Activated T-helper 1 cell treated with anti-CD3 and anti-CD28 coated beads, Interleukin-12 subunit alpha, Interleukin-12 subunit beta, Interleukin-2, Interleukin-4 antibody, amounts not matched to agents 30 ng/mL and 10 ng/mL and 1 ng/mL, durations not matched to agents 14 hours and 24 hours and 36 hours (primary cell): ENCODE results near the gene WDFY3. TPM values are rescaled to one million over a fixed set of nuclear protein-coding genes. Genes with fewer than 3 reads are reported as not detected.

Source experiments
- DNase-seq: peaks from one replicate; pipeline ENCODE4 v3.0.0; 2021; ENCODE audit warnings: low spot score
- H3K27ac Mint-ChIP-seq: one replicate; pipeline ENCODE4 v1.8.0; 2021; ENCODE audit warnings: mild to moderate bottlenecking, mixed read lengths
- H3K27me3 Mint-ChIP-seq: one replicate; pipeline ENCODE4 v1.8.0; 2022; ENCODE audit warnings: mild to moderate bottlenecking, moderate library complexity, mixed read lengths; ENCODE audit not compliant: insufficient read depth
- H3K36me3 Mint-ChIP-seq: one replicate; pipeline ENCODE4 v1.8.0; 2021; ENCODE audit warnings: low read depth, mixed read lengths
- H3K4me1 Mint-ChIP-seq: one replicate; pipeline ENCODE4 v1.8.0; 2021; ENCODE audit warnings: low read depth, mixed read lengths
- H3K4me3 Mint-ChIP-seq: one replicate; pipeline ENCODE4 v1.8.0; 2021; ENCODE audit warnings: mild to moderate bottlenecking, moderate library complexity, mixed read lengths
- H3K9me3 Mint-ChIP-seq: one replicate; pipeline ENCODE4 v1.8.0; 2021; ENCODE audit warnings: mixed read lengths
- intact Hi-C: fragments of 100-400 bp; cut with micrococcal nuclease; formaldehyde crosslinking; loops from one replicate; pipeline ENCODE4 v1.15.1; 2024
- total RNA-seq: library from RNA; stranded (reverse); gene quantifications from 2 replicates; pipeline ENCODE4 v1.2.3, GENCODE V29; 2022

The WDFY3 gene
- total RNA-seq, 1 donor from 2014 or later = 0.39 TPM

GRCh38 chr4:84790769-84791565 is 175.5 kb downstream of the WDFY3 start:
- H3K9me3 Mint-ChIP-seq = no peaks in the 10 kb centered on the region
- no peak for DNase-seq
- no peaks in the 10 kb centered on the region for H3K36me3 Mint-ChIP-seq
- H3K27me3 Mint-ChIP-seq = no peaks in the 10 kb centered on the region
- no peaks in the 10 kb centered on the region for H3K4me1 Mint-ChIP-seq
- H3K4me3 Mint-ChIP-seq = no peak overlapping the region
- intact Hi-C loops = no loop called here
- no peak overlapping the region for H3K27ac Mint-ChIP-seq

DNA sequence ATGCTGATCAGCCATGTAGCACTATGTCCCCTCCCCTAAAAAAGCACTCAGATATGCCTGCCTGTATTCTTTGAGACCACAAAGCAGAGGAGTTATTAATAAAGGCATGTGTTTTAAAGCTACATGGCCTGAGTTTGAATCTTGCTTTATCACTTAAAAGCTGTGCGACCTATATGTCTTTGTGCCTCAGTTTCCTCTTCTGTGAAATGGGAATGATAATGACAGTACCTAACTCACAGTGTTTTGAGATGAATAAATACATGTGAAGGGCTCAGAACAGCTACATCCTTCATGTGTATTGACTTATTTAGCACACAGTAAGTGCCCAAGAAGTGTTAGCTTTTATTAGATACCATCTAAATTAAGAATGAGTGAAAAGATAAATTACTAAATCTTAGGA is 180.0 kb downstream of the WDFY3 start:
- H3K4me3 Mint-ChIP-seq = no peak overlapping the region
- no peak overlapping the region for H3K27ac Mint-ChIP-seq
- intact Hi-C loops = no loop called here
- H3K9me3 Mint-ChIP-seq = no peaks in the 10 kb centered on the region
- DNase-seq = no peak
- H3K36me3 Mint-ChIP-seq = no peaks in the 10 kb centered on the region
- no peaks in the 10 kb centered on the region for H3K4me1 Mint-ChIP-seq
- no peaks in the 10 kb centered on the region for H3K27me3 Mint-ChIP-seq

DNA sequence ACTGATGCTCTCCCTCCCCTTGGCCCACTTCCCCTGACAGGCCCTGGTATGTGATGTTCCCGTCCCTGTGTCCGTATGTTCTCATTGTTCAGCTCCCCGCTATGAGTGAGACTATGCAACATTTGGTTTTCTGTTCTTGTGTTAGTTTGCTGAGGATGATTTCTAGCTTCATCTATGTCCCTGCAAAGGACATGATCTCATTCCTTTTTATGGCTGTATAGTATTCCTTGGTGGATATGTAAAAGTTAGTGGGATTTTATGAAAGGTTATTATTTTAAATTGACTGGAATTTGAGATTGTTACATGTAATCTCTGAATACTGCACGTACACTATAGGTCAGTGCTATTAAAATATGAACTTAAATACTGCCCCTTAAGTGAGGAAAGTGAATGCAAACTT is 184.0 kb downstream of the WDFY3 start:
- Mint-ChIP-seq H3K36me3 (no peaks in the 10 kb centered on the region), H3K4me3 (no peak overlapping the region), H3K4me1 (no peaks in the 10 kb centered on the region), H3K9me3 (no peaks in the 10 kb centered on the region), H3K27ac (no peak overlapping the region), H3K27me3 (no peaks in the 10 kb centered on the region)
- intact Hi-C loops = no loop called here
- DNase-seq = no peak

DNA sequence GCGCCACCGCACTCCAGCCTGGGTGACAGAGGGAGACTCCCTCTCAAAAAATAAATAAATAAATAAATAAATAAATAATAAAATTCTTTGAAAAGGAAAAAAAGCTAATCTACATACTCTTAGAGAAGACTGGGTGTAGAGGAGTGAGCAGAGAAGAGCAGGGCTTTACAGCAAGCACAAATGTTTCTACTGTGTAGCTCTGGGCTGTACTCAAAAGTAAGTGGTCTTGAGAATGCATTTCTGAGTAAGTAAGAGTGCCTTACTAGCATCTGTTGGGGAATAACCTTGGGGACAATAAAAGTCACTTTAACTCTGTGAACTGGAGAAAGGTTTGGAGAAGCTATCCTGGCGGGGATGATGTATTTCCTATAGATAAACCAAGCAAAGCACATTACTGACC is 185.8 kb downstream of the WDFY3 start:
- no peak for DNase-seq
- Mint-ChIP-seq H3K27me3 (no peaks in the 10 kb centered on the region), H3K9me3 (no peaks in the 10 kb centered on the region), H3K27ac (no peak overlapping the region), H3K36me3 (no peaks in the 10 kb centered on the region), H3K4me1 (no peaks in the 10 kb centered on the region), H3K4me3 (no peak overlapping the region)
- intact Hi-C loops = no loop called here

GRCh38 chr4:84778041-84778440 is 188.4 kb downstream of the WDFY3 start:
- H3K27ac Mint-ChIP-seq = no peak overlapping the region
- H3K4me1 Mint-ChIP-seq = no peaks in the 10 kb centered on the region
- intact Hi-C loops = no loop called here
- no peaks in the 10 kb centered on the region for H3K27me3 Mint-ChIP-seq
- H3K4me3 Mint-ChIP-seq = no peak overlapping the region
- H3K36me3 Mint-ChIP-seq = no peaks in the 10 kb centered on the region
- no peak for DNase-seq
- no peaks in the 10 kb centered on the region for H3K9me3 Mint-ChIP-seq

GRCh38 chr4:84767168-84767567 is 199.3 kb downstream of the WDFY3 start:
- H3K4me3 Mint-ChIP-seq = no peak overlapping the region
- no peaks in the 10 kb centered on the region for H3K9me3 Mint-ChIP-seq
- no peaks in the 10 kb centered on the region for H3K36me3 Mint-ChIP-seq
- no peak for DNase-seq
- H3K27me3 Mint-ChIP-seq = no peaks in the 10 kb centered on the region
- H3K27ac Mint-ChIP-seq = no peak overlapping the region
- H3K4me1 Mint-ChIP-seq = no peaks in the 10 kb centered on the region
- intact Hi-C loops = no loop called here

DNA sequence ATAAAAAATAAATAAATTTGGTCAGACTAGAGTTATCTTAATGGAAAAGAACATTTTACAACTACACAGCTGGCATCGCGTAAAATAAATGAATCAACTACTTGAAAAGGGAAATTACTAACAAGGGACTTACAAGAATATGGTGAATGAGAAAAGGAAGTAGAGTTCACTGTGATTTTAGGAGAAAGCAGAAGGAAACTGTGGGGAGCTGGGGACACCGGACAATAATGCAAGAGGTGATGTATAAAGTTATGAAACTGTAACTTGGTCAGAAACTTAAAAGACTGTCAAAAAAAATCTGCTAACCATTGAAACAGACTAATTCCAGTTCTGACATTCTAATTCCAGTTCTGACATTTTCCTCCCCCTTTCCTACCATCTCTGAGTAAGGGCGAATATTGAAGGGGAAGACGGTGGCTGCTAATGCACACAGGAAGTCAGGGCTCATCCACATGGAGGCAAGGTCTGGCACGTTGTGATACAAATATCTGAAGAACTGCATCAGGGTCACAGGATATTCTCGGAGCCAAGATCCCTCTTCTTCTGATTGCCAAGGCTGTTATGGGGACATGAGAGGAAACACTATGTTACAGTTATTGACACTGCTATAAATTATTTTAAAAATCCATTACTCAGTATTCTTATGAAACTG is 213.0 kb downstream of the WDFY3 start:
- Mint-ChIP-seq H3K4me1 (no peaks in the 10 kb centered on the region), H3K27me3 (peaks cover 5% of the 10 kb centered on the region), H3K27ac (no peak overlapping the region), H3K4me3 (no peak overlapping the region), H3K36me3 (no peaks in the 10 kb centered on the region), H3K9me3 (no peaks in the 10 kb centered on the region)
- intact Hi-C loops = no loop called here
- DNase-seq = no peak

DNA sequence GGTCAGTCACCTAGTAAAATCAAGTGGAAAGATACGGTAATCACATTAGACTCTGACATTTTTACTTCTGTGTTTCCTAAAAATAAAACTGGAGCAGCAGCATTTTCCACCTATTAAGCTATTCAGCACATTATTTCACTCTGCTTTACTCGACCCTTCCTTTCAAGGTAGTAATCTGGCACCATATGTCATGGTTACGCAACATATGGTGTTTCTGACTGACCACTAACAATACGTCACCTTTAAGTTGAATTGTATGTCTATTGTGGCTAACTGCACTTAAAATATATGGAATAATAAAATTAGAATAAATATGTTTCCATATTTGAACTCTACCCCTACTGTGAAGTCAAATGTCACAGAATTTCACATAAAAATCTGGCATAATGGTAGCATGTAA is 214.8 kb downstream of the WDFY3 start:
- H3K27me3 Mint-ChIP-seq = peaks cover 5% of the 10 kb centered on the region
- H3K4me1 Mint-ChIP-seq = no peaks in the 10 kb centered on the region
- H3K9me3 Mint-ChIP-seq = no peaks in the 10 kb centered on the region
- DNase-seq = no peak
- H3K27ac Mint-ChIP-seq = no peak overlapping the region
- intact Hi-C loops = no loop called here
- H3K36me3 Mint-ChIP-seq = no peaks in the 10 kb centered on the region
- H3K4me3 Mint-ChIP-seq = no peak overlapping the region

GRCh38 chr4:84750960-84751283 is 215.6 kb downstream of the WDFY3 start:
- peaks cover 5% of the 10 kb centered on the region for H3K27me3 Mint-ChIP-seq
- intact Hi-C loops = loop anchor here (1.0 kb wide), 1 partner anchor 168 kb away; the partner anchor contains the start of gene CDS1
- H3K27ac Mint-ChIP-seq = no peak overlapping the region
- H3K36me3 Mint-ChIP-seq = no peaks in the 10 kb centered on the region
- no peak overlapping the region for H3K4me3 Mint-ChIP-seq
- DNase-seq = no peak
- no peaks in the 10 kb centered on the region for H3K9me3 Mint-ChIP-seq
- H3K4me1 Mint-ChIP-seq = no peaks in the 10 kb centered on the region

- intact Hi-C loops = loop anchor here (1.0 kb wide), 1 partner anchor 167 kb away; the partner anchor contains the start of gene CDS1
- no peak overlapping the region for H3K4me3 Mint-ChIP-seq
- no peaks in the 10 kb centered on the region for H3K4me1 Mint-ChIP-seq
- H3K36me3 Mint-ChIP-seq = no peaks in the 10 kb centered on the region
- H3K27me3 Mint-ChIP-seq = peaks cover 5% of the 10 kb centered on the region
- no peak for DNase-seq
- no peaks in the 10 kb centered on the region for H3K9me3 Mint-ChIP-seq
- no peak overlapping the region for H3K27ac Mint-ChIP-seq
Observed at GRCh38 chr4:84750260-84750959, 216.1 kb downstream of the WDFY3 start.

DNA sequence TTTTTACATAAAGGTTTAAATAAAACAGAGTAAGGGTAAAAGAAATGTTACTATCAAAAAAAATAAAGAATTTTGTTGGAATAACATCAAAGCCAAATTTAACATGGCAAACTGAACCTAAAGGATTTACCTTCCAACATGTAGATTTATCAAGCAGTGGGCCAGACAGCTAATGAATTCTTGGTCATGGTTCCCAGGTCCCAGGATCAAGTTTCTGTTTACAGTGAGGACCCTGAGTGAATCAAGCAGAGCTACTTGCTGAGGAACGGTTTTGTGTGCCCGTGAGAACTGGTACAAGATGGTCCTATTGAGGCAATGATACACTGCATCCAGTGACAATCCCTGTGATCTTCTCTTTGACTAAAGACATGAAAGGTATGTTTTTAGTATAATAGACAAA is 226.4 kb downstream of the WDFY3 start:
- peaks cover 2% of the 10 kb centered on the region for H3K27me3 Mint-ChIP-seq
- H3K27ac Mint-ChIP-seq = no peak overlapping the region
- intact Hi-C loops = no loop called here
- DNase-seq = no peak
- no peaks in the 10 kb centered on the region for H3K36me3 Mint-ChIP-seq
- H3K4me3 Mint-ChIP-seq = no peak overlapping the region
- no peaks in the 10 kb centered on the region for H3K4me1 Mint-ChIP-seq
- H3K9me3 Mint-ChIP-seq = no peaks in the 10 kb centered on the region

DNA sequence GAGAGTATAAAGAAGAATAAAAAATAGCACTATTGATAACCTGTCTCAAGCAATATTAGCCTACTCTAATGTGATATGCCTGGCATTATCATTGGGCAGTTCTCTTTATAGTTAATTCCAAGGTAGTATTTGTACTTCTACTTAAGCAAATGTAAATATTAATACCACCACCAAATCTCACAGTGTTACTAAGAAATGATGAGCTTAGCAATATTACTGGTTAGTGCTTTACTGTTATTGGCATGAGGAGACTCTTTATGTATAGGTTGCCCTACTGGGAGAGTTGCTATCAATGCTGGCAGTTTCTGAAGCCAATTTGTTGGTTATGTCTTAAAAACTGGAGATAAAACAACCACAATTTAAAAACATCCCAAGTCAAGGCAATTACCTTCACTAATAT is 227.9 kb downstream of the WDFY3 start:
- intact Hi-C loops = no loop called here
- peaks cover 2% of the 10 kb centered on the region for H3K27me3 Mint-ChIP-seq
- no peak overlapping the region for H3K27ac Mint-ChIP-seq
- H3K4me3 Mint-ChIP-seq = no peak overlapping the region
- no peak for DNase-seq
- no peaks in the 10 kb centered on the region for H3K36me3 Mint-ChIP-seq
- no peaks in the 10 kb centered on the region for H3K9me3 Mint-ChIP-seq
- H3K4me1 Mint-ChIP-seq = no peaks in the 10 kb centered on the region

DNA sequence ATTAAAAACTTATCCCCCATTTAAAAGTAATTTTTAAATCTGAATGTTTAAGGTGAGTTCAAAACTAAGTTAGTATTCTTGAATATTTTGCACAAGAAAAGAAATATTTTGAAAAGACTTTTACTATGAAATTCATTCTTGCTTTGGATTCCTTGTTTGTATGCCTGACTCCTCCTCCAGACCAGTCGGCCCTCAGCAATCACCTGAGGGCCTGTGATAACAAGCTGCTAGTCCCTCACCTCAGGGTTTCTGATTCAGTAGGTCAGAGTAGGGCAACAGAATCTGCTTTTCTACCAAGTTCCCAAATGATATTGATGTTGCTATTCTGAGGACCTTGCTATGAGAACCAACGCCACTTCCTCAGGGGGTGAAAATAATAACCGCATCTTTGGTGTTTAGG is 228.8 kb downstream of the WDFY3 start:
- Mint-ChIP-seq H3K27me3 (peaks cover 2% of the 10 kb centered on the region), H3K4me3 (no peak overlapping the region)
- intact Hi-C loops = no loop called here

More for the DNA sequence above, 228.8 kb downstream of the WDFY3 start:
- Mint-ChIP-seq H3K27ac (no peak overlapping the region), H3K4me1 (no peaks in the 10 kb centered on the region), H3K36me3 (no peaks in the 10 kb centered on the region), H3K9me3 (no peaks in the 10 kb centered on the region)
- DNase-seq = no peak
